Measurements from ENCODE around the gene THAP9. TPM values are rescaled to one million over a fixed set of nuclear protein-coding genes. Genes with fewer than 3 reads are reported as not detected.

THAP9 gene
- polyA plus RNA-seq, 2 of the 4 experiments (the other 2 are of a cell fraction), result 1.7 to 5.3 TPM

GRCh38 chr4:82957045-82957444, 56.5 kb downstream of the THAP9 start:
- no peak overlapping the region for H3K27ac ChIP-seq
- no peak overlapping the region for H3K4me2 ChIP-seq
- ATAC-seq (no peak), DNase-seq (ENCODE audit: low read depth in 1 of 2, low spot score in 1 of 2) (no peak), FAIRE-seq (no peak)
- 95% methylated on average over 1 of the region's 1 CpG for WGBS (ENCODE audit: missing lambda C conversion rate)
- TF ChIP-seq ZFP36 (IDR thresholded peaks at IDR 0.05; ENCODE audit: borderline replicate concordance, partially characterized antibody) (no peak), CBX2 (IDR thresholded peaks at IDR 0.05; ENCODE audit: borderline replicate concordance, low read depth) (no peak), RFX5 (IDR thresholded peaks at IDR 0.05) (no peak), HEYL (CRISPR knock-in tag; IDR thresholded peaks at IDR 0.05) (no peak), HOXB13 (CRISPR knock-in tag; IDR thresholded peaks at IDR 0.05; ENCODE audit: low read depth) (no peak), SREBF2 (IDR thresholded peaks at IDR 0.05) (no peak), JUN (IDR thresholded peaks at IDR 0.05) (no peak), ELK1 (IDR thresholded peaks at IDR 0.05; ENCODE audit: low read depth, low read length) (no peak), FOSB (CRISPR knock-in tag; IDR thresholded peaks at IDR 0.05) (no peak), TP53 (CRISPR knock-in tag; IDR thresholded peaks at IDR 0.05) (no peak), ZC3H11A (IDR thresholded peaks at IDR 0.05) (no peak), RARB (CRISPR knock-in tag; IDR thresholded peaks at IDR 0.05) (no peak), ATOH8 (CRISPR knock-in tag; IDR thresholded peaks at IDR 0.05; ENCODE audit: low read depth) (no peak)
- H3K4me3 ChIP-seq, result no peak overlapping the region
- CTCF ChIA-PET, result no interaction called here
- H3K4me1 ChIP-seq, result no peaks in the 10 kb centered on the region
- no peaks in the 10 kb centered on the region for H3K9me3 ChIP-seq
- POLR2A ChIA-PET, result no interaction called here

- DNase-seq (ENCODE audit: low read depth in 1 of 2, low spot score in 1 of 2) (no peak), FAIRE-seq (no peak), ATAC-seq (no peak)
- H3K4me3 ChIP-seq, result no peak overlapping the region
- POLR2A ChIA-PET, result no interaction called here
- H3K4me1 ChIP-seq, result no peaks in the 10 kb centered on the region
- H3K27ac ChIP-seq, result no peak overlapping the region
- H3K9me3 ChIP-seq, result no peaks in the 10 kb centered on the region
- TF ChIP-seq MYC (IDR thresholded peaks at IDR 0.05; ENCODE audit: borderline replicate concordance, low read length), result no peak
- TF ChIP-seq NPAS2 (CRISPR knock-in tag; IDR thresholded peaks at IDR 0.05; ENCODE audit: borderline replicate concordance), result no peak
- TF ChIP-seq TP53 (CRISPR knock-in tag; IDR thresholded peaks at IDR 0.05), result no peak
- TF ChIP-seq FOSB (CRISPR knock-in tag; IDR thresholded peaks at IDR 0.05), result no peak
- TF ChIP-seq CHD2 (IDR thresholded peaks at IDR 0.05; ENCODE audit: low read length, partially characterized antibody), result no peak
- TF ChIP-seq USF2 (IDR thresholded peaks at IDR 0.05), result no peak
- no peak for TF ChIP-seq ZC3H11A (IDR thresholded peaks at IDR 0.05)
- TF ChIP-seq POLR2A (IDR thresholded peaks at IDR 0.05; ENCODE audit: low read length), result no peak
- no peak for TF ChIP-seq HEYL (CRISPR knock-in tag; IDR thresholded peaks at IDR 0.05)
- TF ChIP-seq PBX3 (IDR thresholded peaks at IDR 0.05), result no peak
- no peak for TF ChIP-seq CHD4 (IDR thresholded peaks at IDR 0.05; ENCODE audit: borderline replicate concordance)
- no peak for TF ChIP-seq HDAC2 (IDR thresholded peaks at IDR 0.05)
- TF ChIP-seq CEBPB (IDR thresholded peaks at IDR 0.05), result no peak
- TF ChIP-seq KDM1A (IDR thresholded peaks at IDR 0.05; ENCODE audit: low read depth), result no peak
- TF ChIP-seq BCL3 (IDR thresholded peaks at IDR 0.05), result no peak
- TF ChIP-seq FOXS1 (CRISPR knock-in tag; IDR thresholded peaks at IDR 0.05), result no peak
- H3K4me2 ChIP-seq, result no peak overlapping the region
- 87% methylated on average over 2 of the region's 2 CpGs for WGBS (ENCODE audit: missing lambda C conversion rate)
- CTCF ChIA-PET, result interaction anchor here (1.4 kb wide), 1 partner anchor 27 kb away, joined by 3 read pairs; no protein-coding TSS in a partner anchor
Observed at GRCh38 chr4:82965763-82966162, 65.2 kb downstream of the THAP9 start.
